Mammary epithelial cell (primary cell): ENCODE measurements around the gene C5orf58.

Source experiments
- CTCF ChIP-seq, 2 donors: IDR thresholded peaks in 1 of 2; conservative IDR thresholded peaks in 1 of 2; 2 replicates each; pipeline ENCODE4 v1.5.1; 2011 to 2012; ENCODE audit warnings: inconsistent platforms in 2 of 2, low read length in 2 of 2, mild to moderate bottlenecking in 2 of 2, control low read depth in 1 of 2, low read depth in 1 of 2; ENCODE audit not compliant: insufficient read depth in 1 of 2; ENCODE audit errors: extremely low read depth in 1 of 2
- EZH2 ChIP-seq: IDR thresholded peaks from 2 replicates; pipeline ENCODE4 v1.6.1; 2012; ENCODE audit warnings: low read length, inconsistent platforms, borderline replicate concordance

GRCh38 chr5:170223360-170223759 is 9.4 kb upstream of the C5orf58 start:
- TF ChIP-seq CTCF (conservative IDR thresholded peaks at IDR 0.05 in 1 of 2, IDR thresholded peaks at IDR 0.05 in 1 of 2; ENCODE audit: extremely low read depth in 1 of 2, insufficient read depth in 1 of 2, low read depth in 1 of 2, low read length in 2 of 2), result no peak
- TF ChIP-seq EZH2, result no peak
